ENCODE results near the gene NAPG.
"Not testable (repeated sequence)": the region's sequence is repeated elsewhere in the genome, so short reads cannot be mapped to it uniquely, and the experiment has no call there.

The NAPG gene

GRCh38 chr18:10563886-10564285 lies 38.1 kb downstream of the NAPG start:
- no peaks in the 10 kb centered on the region for H3K36me3 Mint-ChIP-seq (ENCODE audit: low read depth)
- no peak overlapping the region for H3K4me3 Mint-ChIP-seq
- no peaks in the 10 kb centered on the region for H3K27me3 Mint-ChIP-seq (ENCODE audit: low read depth)
- TF ChIP-seq CTCF (IDR thresholded peaks at IDR 0.05; ENCODE audit: unreplicated experiment in 3 of 3), result no peak
- H3K27ac Mint-ChIP-seq, result no peak overlapping the region
- peaks cover 14% of the 10 kb centered on the region for H3K4me1 Mint-ChIP-seq
- H3K9me3 Mint-ChIP-seq, result peaks cover 3% of the 10 kb centered on the region

- no peak for TF ChIP-seq CTCF (IDR thresholded peaks at IDR 0.05; ENCODE audit: unreplicated experiment in 3 of 3)
- no peak overlapping the region for H3K27ac Mint-ChIP-seq
- H3K4me1 Mint-ChIP-seq, result peaks cover 13% of the 10 kb centered on the region
- no peaks in the 10 kb centered on the region for H3K36me3 Mint-ChIP-seq (ENCODE audit: low read depth)
- no peaks in the 10 kb centered on the region for H3K27me3 Mint-ChIP-seq (ENCODE audit: low read depth)
- H3K4me3 Mint-ChIP-seq, result no peak overlapping the region
- H3K9me3 Mint-ChIP-seq, result peaks cover 5% of the 10 kb centered on the region
Measured at GRCh38 chr18:10564975-10565773, 39.3 kb downstream of the NAPG start.

GRCh38 chr18:10565835-10566234 lies 40.0 kb downstream of the NAPG start:
- Mint-ChIP-seq H3K4me1 (peaks cover 8% of the 10 kb centered on the region), H3K27ac (no peak overlapping the region), H3K27me3 (ENCODE audit: low read depth) (no peaks in the 10 kb centered on the region), H3K4me3 (no peak overlapping the region), H3K9me3 (peaks cover 5% of the 10 kb centered on the region), H3K36me3 (ENCODE audit: low read depth) (no peaks in the 10 kb centered on the region)
- no peak for TF ChIP-seq CTCF (IDR thresholded peaks at IDR 0.05; ENCODE audit: unreplicated experiment in 3 of 3)

GRCh38 chr18:10566390-10566789 lies 40.6 kb downstream of the NAPG start:
- Mint-ChIP-seq H3K4me1 (peaks cover 8% of the 10 kb centered on the region), H3K27me3 (ENCODE audit: low read depth) (no peaks in the 10 kb centered on the region), H3K4me3 (no peak overlapping the region), H3K9me3 (peaks cover 5% of the 10 kb centered on the region), H3K27ac (no peak overlapping the region), H3K36me3 (ENCODE audit: low read depth) (no peaks in the 10 kb centered on the region)
- no peak for TF ChIP-seq CTCF (IDR thresholded peaks at IDR 0.05; ENCODE audit: unreplicated experiment in 3 of 3)

- H3K27me3 Mint-ChIP-seq (ENCODE audit: low read depth); H3K4me3 Mint-ChIP-seq; H3K36me3 Mint-ChIP-seq (ENCODE audit: low read depth); H3K27ac Mint-ChIP-seq; H3K4me1 Mint-ChIP-seq; H3K9me3 Mint-ChIP-seq: not testable (repeated sequence)
Measured at GRCh38 chr18:10569941-10570340, 44.1 kb downstream of the NAPG start.

GRCh38 chr18:10570622-10571021 lies 44.8 kb downstream of the NAPG start:
- Mint-ChIP-seq H3K4me3 (no peak overlapping the region), H3K27ac (no peak overlapping the region), H3K27me3 (ENCODE audit: low read depth) (no peaks in the 10 kb centered on the region), H3K9me3 (peaks cover 2% of the 10 kb centered on the region), H3K4me1 (peaks cover 8% of the 10 kb centered on the region), H3K36me3 (ENCODE audit: low read depth) (no peaks in the 10 kb centered on the region)
- no peak for TF ChIP-seq CTCF (IDR thresholded peaks at IDR 0.05; ENCODE audit: unreplicated experiment in 3 of 3)
